ENCODE measurements around the gene SCAP. TPM values are rescaled to one million over a fixed set of nuclear protein-coding genes. Genes with fewer than 3 reads are reported as not detected.

The SCAP gene
- total and polyA plus RNA-seq, 12 donors: 31.7 to 56.7 (median 40.4) TPM

DNA sequence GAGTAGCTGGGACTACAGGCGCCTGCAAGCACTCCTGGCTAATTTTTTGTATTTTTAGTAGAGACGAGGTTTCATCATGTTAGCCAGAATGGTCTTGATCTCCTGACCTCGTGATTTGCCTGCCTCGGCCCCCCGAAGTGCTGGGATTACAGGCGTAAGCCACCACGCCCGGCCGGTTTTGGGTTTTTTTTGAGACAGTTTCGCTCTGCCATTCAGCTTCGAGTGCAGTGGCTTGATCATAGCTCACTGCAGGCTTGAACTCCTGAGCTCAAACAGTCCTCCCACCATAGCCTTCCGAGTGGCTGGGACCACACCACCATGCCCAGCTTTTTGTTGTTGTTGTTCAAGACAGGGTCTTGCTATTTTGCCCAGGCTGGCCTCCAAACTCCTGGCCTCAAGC lies 16.0 kb upstream of the SCAP start:
- TF ChIP-seq, protein P1, sequence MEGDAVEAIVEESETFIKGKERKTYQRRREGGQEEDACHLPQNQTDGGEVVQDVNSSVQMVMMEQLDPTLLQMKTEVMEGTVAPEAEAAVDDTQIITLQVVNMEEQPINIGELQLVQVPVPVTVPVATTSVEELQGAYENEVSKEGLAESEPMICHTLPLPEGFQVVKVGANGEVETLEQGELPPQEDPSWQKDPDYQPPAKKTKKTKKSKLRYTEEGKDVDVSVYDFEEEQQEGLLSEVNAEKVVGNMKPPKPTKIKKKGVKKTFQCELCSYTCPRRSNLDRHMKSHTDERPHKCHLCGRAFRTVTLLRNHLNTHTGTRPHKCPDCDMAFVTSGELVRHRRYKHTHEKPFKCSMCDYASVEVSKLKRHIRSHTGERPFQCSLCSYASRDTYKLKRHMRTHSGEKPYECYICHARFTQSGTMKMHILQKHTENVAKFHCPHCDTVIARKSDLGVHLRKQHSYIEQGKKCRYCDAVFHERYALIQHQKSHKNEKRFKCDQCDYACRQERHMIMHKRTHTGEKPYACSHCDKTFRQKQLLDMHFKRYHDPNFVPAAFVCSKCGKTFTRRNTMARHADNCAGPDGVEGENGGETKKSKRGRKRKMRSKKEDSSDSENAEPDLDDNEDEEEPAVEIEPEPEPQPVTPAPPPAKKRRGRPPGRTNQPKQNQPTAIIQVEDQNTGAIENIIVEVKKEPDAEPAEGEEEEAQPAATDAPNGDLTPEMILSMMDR (IDR thresholded peaks at IDR 0.05): no peak
- DNase-seq: no peak
- no peak for ATAC-seq
- Histone ChIP-seq H3K4me1 (no peaks in the 10 kb centered on the region), H3K4me3 (no peak overlapping the region), H3K27me3 (no peaks in the 10 kb centered on the region), H3K9me3 (no peaks in the 10 kb centered on the region), H3K36me3 (peaks cover 0 to 65% (median 12%) of the 10 kb centered on the region in 9 donors), H3K27ac (no peak overlapping the region)
- WGBS, 2 donors: 93 to 96% methylated on average over 12 of the region's 12 CpGs
- intact Hi-C loops (cut with DNase I): no loop called here

DNA sequence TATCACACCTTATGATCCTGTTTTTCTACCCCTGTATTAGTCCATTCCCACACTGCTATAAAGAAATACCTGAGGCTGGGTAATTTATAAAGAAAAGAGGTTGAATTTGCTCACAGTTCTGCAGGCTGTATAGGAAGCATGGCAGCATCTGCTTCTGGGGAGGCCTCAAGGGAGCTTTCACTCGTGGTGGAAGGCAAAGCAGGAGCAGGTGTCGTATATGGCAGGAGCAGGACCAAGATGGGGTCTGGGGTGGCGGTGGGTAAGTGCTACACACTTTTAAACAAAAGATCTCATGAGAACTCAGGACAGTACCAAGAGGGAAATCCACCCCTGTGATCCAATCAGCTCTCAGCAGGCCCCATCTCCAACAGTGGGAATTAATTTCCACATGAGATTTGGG lies 15.4 kb upstream of the SCAP start:
- no peak for DNase-seq
- Histone ChIP-seq H3K4me1 (no peaks in the 10 kb centered on the region), H3K4me3 (no peak overlapping the region), H3K36me3 (peaks cover 0 to 59% (median 12%) of the 10 kb centered on the region in 9 donors), H3K27me3 (no peaks in the 10 kb centered on the region), H3K9me3 (no peaks in the 10 kb centered on the region), H3K27ac (no peak overlapping the region)
- WGBS, 2 donors: 82 to 85% methylated on average over 3 of the region's 3 CpGs
- no peak for ATAC-seq
- TF ChIP-seq, protein P1 (IDR thresholded peaks at IDR 0.05): no peak
- intact Hi-C loops (cut with DNase I): no loop called here

DNA sequence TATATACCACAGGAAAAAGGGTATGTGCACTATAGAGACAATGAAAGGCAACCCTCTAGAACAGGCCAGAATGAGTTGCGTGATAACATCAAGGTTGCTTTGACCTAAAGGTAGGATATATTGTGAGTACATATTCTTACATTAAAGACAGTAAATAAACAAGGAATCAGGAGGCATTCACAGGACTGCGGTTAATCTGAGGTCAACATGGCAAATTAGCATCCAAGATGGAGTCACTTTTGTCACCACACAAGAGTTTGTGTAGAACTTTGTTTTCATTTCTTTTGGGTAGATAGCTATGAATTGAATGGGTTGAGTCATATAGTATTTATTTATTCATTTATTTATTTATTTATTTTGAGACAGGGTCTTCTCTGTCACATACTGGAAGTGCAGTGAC lies 11.5 kb upstream of the SCAP start:
- no peak overlapping the region for H3K27ac ChIP-seq
- H3K9me3 ChIP-seq: no peaks in the 10 kb centered on the region
- ATAC-seq (no peak), DNase-seq (no peak)
- H3K4me1 ChIP-seq: no peaks in the 10 kb centered on the region
- H3K36me3 ChIP-seq: peaks cover 0 to 34% (median 0%) of the 10 kb centered on the region in 9 donors
- no peaks in the 10 kb centered on the region for H3K27me3 ChIP-seq
- H3K4me3 ChIP-seq: no peak overlapping the region
- intact Hi-C loops (cut with DNase I): no loop called here
- TF ChIP-seq, protein P1 (IDR thresholded peaks at IDR 0.05): no peak
- 95 to 98% methylated on average over 2 of the region's 2 CpGs for WGBS, 2 donors

DNA sequence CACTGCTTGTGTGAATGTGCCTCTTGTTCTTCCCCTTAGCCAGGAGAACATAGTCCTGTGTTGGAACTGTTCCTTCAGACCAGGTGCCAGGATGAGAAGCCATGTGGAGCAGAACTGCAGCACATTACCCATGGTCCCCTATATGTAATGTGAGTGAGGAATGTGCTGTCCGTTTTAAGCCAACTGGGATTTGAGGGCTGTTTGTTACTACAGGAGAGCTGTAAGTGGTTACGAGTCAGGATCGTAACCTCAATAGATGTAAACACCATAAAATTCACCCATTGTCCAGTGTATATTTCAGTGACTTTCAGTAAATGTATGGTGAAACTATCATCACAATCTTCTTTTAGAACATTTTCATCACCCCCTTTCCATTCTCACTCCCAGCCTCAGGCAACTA lies 10.1 kb upstream of the SCAP start:
- Histone ChIP-seq H3K9me3 (no peaks in the 10 kb centered on the region), H3K4me3 (no peak overlapping the region), H3K27ac (no peak overlapping the region), H3K4me1 (no peaks in the 10 kb centered on the region), H3K36me3 (peaks cover 0 to 25% (median 0%) of the 10 kb centered on the region in 9 donors), H3K27me3 (no peaks in the 10 kb centered on the region)
- no peak for ATAC-seq
- DNase-seq: no peak
- TF ChIP-seq, protein P1 (IDR thresholded peaks at IDR 0.05): no peak
- intact Hi-C loops (cut with DNase I): no loop called here
- 85 to 87% methylated on average over 3 of the region's 3 CpGs for WGBS, 2 donors

Measured in heart right ventricle (tissue), 16 donors.